ENCODE measurements around the gene PDLIM3.

DNA sequence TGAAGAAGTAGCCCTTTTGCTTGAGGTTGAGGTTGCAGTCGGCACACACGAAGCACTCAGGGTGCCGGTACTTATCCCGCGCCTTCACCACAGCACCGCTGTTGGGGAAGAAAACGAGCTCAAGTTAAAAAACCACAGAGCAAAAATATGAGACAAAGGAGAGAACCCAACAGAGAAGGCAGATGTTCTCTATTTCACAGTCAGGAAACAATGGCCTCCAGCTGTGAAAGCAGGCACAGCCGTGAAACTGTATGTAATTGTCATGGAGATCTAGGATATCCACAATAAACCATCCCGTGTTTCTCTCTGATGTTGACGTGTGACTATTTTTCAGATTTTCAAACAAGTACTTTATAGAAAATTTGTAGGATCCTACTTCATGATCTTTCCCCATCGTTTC lies 32.9 kb downstream of the PDLIM3 start:
- TF ChIP-seq NFYB (CRISPR knock-in tag; conservative IDR thresholded peaks at IDR 0.05; ENCODE audit: low read depth) (no peak), CTCF (IDR thresholded peaks at IDR 0.05) (no peak), MLX (CRISPR knock-in tag; IDR thresholded peaks at IDR 0.05) (no peak), TEAD4 (CRISPR knock-in tag; IDR thresholded peaks at IDR 0.05) (no peak), ZBTB21 (CRISPR knock-in tag; IDR thresholded peaks at IDR 0.05; ENCODE audit: borderline replicate concordance) (no peak), IRF2 (CRISPR knock-in tag; IDR thresholded peaks at IDR 0.05; ENCODE audit: borderline replicate concordance, low read depth) (no peak), ZNF121 (CRISPR knock-in tag; IDR thresholded peaks at IDR 0.05) (no peak), USF1 (CRISPR knock-in tag; IDR thresholded peaks at IDR 0.05) (no peak)
- TF ChIP-seq, protein P1, sequence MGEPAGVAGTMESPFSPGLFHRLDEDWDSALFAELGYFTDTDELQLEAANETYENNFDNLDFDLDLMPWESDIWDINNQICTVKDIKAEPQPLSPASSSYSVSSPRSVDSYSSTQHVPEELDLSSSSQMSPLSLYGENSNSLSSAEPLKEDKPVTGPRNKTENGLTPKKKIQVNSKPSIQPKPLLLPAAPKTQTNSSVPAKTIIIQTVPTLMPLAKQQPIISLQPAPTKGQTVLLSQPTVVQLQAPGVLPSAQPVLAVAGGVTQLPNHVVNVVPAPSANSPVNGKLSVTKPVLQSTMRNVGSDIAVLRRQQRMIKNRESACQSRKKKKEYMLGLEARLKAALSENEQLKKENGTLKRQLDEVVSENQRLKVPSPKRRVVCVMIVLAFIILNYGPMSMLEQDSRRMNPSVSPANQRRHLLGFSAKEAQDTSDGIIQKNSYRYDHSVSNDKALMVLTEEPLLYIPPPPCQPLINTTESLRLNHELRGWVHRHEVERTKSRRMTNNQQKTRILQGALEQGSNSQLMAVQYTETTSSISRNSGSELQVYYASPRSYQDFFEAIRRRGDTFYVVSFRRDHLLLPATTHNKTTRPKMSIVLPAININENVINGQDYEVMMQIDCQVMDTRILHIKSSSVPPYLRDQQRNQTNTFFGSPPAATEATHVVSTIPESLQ (CRISPR knock-in tag; IDR thresholded peaks at IDR 0.05): no peak

Data from WTC11 (cell line).